Suprapubic skin (tissue), 3 donors: ENCODE measurements around the gene TMEM132D.

ENCODE experiments used
- POLR2AphosphoS5 ChIP-seq, 3 donors: sonication (generic); formaldehyde crosslinking; IDR thresholded peaks; one replicate each; pipeline ENCODE4 v1.6.1; 2017; ENCODE audit warnings: antibody characterized with exemption in 3 of 3
- TF ChIP-seq, protein P1 (sequence below), 2 donors: fragments of 200-600 bp in 1 of 2; fragments of 450-650 bp in 1 of 2; sonication (generic) in 1 of 2; IDR thresholded peaks; one replicate each; pipeline ENCODE4 v1.5.1; 2016 to 2019; ENCODE audit warnings: antibody characterized with exemption in 2 of 2, mild to moderate bottlenecking in 1 of 2, moderate library complexity in 1 of 2

DNA sequence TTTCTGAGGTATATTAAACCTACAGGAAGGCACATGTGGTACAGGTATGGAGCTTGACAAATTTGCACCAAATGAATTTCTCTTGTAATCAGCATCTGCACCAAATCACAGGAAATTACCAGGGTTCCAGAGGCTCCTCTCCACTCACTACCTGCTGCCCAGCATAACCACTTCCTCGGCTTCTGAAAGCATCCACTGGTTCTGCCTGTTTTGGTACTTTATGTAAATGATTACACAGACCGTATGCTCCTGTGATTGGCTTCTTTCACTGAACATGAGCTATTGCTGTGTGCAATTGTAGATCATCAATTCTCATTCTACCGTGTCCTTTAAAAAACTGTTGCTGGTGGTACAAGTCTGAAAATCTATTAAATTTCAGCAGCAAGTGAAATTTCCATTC, 522.1 kb downstream of the TMEM132D start:
- TF ChIP-seq, protein P1, sequence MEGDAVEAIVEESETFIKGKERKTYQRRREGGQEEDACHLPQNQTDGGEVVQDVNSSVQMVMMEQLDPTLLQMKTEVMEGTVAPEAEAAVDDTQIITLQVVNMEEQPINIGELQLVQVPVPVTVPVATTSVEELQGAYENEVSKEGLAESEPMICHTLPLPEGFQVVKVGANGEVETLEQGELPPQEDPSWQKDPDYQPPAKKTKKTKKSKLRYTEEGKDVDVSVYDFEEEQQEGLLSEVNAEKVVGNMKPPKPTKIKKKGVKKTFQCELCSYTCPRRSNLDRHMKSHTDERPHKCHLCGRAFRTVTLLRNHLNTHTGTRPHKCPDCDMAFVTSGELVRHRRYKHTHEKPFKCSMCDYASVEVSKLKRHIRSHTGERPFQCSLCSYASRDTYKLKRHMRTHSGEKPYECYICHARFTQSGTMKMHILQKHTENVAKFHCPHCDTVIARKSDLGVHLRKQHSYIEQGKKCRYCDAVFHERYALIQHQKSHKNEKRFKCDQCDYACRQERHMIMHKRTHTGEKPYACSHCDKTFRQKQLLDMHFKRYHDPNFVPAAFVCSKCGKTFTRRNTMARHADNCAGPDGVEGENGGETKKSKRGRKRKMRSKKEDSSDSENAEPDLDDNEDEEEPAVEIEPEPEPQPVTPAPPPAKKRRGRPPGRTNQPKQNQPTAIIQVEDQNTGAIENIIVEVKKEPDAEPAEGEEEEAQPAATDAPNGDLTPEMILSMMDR (IDR thresholded peaks at IDR 0.05), result no peak
- no peak for TF ChIP-seq POLR2AphosphoS5 (IDR thresholded peaks at IDR 0.05)
